ENCODE measurements around the gene CTIF. TPM values are rescaled to one million over a fixed set of nuclear protein-coding genes. Genes with fewer than 3 reads are reported as not detected.

The CTIF gene
- total RNA-seq, 1 donor from 2014 or later: 15.0 TPM

GRCh38 chr18:48815581-48816324 is 276.9 kb downstream of the CTIF start:
- DNase-seq (ENCODE audit: low read depth) (no peak), FAIRE-seq (peak; percentile 32)
- Histone ChIP-seq H3K4me3 (ENCODE audit: low read depth, low read length) (no peak overlapping the region), H3K36me3 (ENCODE audit: control insufficient read depth, insufficient read depth, low read length) (peaks cover 1% of the 10 kb centered on the region), H3K27me3 (ENCODE audit: control insufficient read depth, insufficient read depth, low read length) (no peaks in the 10 kb centered on the region)
- TF ChIP-seq CTCF (IDR thresholded peaks at IDR 0.05; ENCODE audit: insufficient read depth, low read length, severe bottlenecking): no peak

DNA sequence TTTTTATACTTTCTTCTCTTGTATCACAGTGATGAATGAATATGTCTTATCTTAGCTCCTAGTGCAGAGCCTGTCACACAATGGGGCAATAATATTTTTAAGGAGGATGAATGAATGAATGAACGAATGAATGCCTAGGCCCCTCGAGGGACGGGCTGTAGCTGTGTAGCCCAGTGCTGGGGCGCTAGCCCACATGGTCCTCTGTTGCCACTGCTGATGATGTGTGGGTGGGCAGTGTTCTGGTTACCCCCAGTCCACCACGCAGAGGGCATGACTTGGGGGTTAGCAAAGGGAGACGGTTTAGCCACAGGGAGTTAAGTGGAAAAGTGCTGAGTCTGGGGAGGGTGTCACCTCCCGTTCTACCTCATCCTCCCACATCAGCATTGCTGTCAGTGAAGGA is 277.7 kb downstream of the CTIF start:
- Histone ChIP-seq H3K4me3 (ENCODE audit: low read depth, low read length) (no peak overlapping the region), H3K27me3 (ENCODE audit: control insufficient read depth, insufficient read depth, low read length) (no peaks in the 10 kb centered on the region), H3K36me3 (ENCODE audit: control insufficient read depth, insufficient read depth, low read length) (peaks cover 1% of the 10 kb centered on the region)
- FAIRE-seq: no peak
- no peak for TF ChIP-seq CTCF (IDR thresholded peaks at IDR 0.05; ENCODE audit: insufficient read depth, low read length, severe bottlenecking)
- DNase-seq (ENCODE audit: low read depth): no peak

DNA sequence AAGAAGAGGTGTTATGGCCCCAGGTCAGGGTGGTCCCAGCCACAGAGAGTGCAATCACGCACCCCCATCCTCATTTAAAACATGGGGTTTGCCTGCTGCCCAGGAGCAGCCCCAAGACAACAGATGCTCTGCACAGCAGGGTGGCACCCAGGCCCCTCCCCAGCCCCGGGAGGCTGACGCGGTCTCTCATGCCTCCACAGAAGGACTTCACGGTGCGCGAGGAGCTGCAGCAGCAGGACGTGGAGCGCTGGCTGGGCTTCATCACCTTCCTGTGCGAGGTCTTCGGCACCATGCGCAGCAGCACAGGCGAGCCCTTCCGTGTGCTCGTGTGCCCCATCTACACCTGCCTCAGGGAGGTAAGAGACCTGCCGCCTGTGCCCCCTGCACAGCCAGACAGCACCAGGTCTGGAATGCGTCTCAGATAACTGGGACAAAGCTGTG is 278.2 kb downstream of the CTIF start:
- FAIRE-seq (no peak), DNase-seq (ENCODE audit: low read depth) (no peak)

DNA sequence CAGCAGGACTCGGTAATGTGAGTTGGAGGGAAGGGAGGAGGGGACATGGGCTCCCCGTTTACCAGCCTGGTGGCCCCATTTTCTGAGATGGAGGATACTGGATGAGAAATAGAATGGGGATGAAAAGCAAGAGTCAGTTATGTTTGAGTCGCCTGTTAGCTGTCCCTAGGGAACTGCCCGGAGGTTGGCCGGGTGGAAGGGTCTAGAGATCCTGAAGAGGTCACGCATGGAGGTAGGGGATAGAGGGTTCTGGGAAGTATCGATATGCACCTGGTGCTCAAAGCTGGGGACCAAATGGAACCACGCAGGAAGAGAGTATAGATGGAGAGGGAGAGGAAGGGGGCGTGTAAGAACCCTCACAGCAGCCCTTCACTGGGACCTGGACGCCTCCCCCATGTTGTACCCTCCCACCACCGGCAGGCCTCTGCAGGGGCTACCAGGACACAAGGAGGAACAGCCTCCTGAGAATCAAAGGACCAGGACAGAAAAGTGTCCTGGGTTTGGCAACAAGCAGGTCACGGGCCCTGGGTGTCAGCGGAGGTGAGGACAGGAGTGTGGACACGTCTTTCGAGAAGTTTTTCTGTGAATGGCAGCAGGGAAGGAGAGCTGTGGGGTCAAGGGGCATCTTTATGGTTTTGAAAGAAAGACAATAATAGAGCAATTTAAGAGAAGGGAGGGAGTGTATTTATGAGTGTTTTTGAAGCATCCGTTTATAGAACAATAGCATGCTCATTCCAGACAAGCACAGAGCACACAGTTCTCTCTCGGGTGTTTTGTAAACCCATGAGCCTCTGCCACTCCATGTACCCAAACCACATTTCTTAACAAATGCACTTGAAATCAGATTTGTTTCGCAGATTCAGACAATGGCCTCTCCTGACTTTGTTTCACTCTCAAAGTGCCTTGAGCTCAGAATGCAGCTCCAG is 279.8 kb downstream of the CTIF start:
- no peaks in the 10 kb centered on the region for H3K27me3 ChIP-seq (ENCODE audit: control insufficient read depth, insufficient read depth, low read length)
- peaks cover 1% of the 10 kb centered on the region for H3K36me3 ChIP-seq (ENCODE audit: control insufficient read depth, insufficient read depth, low read length)
- FAIRE-seq (no peak), DNase-seq (ENCODE audit: low read depth) (no peak)
- no peak for TF ChIP-seq CTCF (IDR thresholded peaks at IDR 0.05; ENCODE audit: insufficient read depth, low read length, severe bottlenecking)
- no peak overlapping the region for H3K4me3 ChIP-seq (ENCODE audit: low read depth, low read length)

More for the DNA sequence above, 278.2 kb downstream of the CTIF start:
- H3K36me3 ChIP-seq (ENCODE audit: control insufficient read depth, insufficient read depth, low read length): peaks cover 1% of the 10 kb centered on the region
- H3K4me3 ChIP-seq (ENCODE audit: low read depth, low read length): no peak overlapping the region
- H3K27me3 ChIP-seq (ENCODE audit: control insufficient read depth, insufficient read depth, low read length): no peaks in the 10 kb centered on the region
- no peak for TF ChIP-seq CTCF (IDR thresholded peaks at IDR 0.05; ENCODE audit: insufficient read depth, low read length, severe bottlenecking)

- H3K36me3 ChIP-seq (ENCODE audit: control insufficient read depth, insufficient read depth, low read length): peaks cover 1% of the 10 kb centered on the region
- no peak for TF ChIP-seq CTCF (IDR thresholded peaks at IDR 0.05; ENCODE audit: insufficient read depth, low read length, severe bottlenecking)
- FAIRE-seq: no peak
- H3K27me3 ChIP-seq (ENCODE audit: control insufficient read depth, insufficient read depth, low read length): no peaks in the 10 kb centered on the region
- no peak for DNase-seq (ENCODE audit: low read depth)
- no peak overlapping the region for H3K4me3 ChIP-seq (ENCODE audit: low read depth, low read length)
Measured at GRCh38 chr18:48819276-48819675, 280.4 kb downstream of the CTIF start.
